ES-I3 (cell line): Measurements from ENCODE around the gene TWIST2.

Source experiments
- H3K36me3 ChIP-seq: 2 replicates; pipeline ENCODE4 v1.6.1; 2013; ENCODE audit warnings: mild to moderate bottlenecking, low read length, control low read depth, moderate library complexity; ENCODE audit not compliant: insufficient read depth
- H3K4me1 ChIP-seq: 2 replicates; pipeline ENCODE4 v1.6.1; 2013; ENCODE audit warnings: mild to moderate bottlenecking, control low read depth, low read length; ENCODE audit not compliant: insufficient read depth
- H3K9ac ChIP-seq: 2 replicates; pipeline ENCODE4 v1.6.1; 2013; ENCODE audit warnings: low read depth, mild to moderate bottlenecking, low read length, moderate library complexity
- H3K9me3 ChIP-seq: 2 replicates; pipeline ENCODE4 v1.6.1; 2013; ENCODE audit warnings: mild to moderate bottlenecking, low read length, moderate library complexity; ENCODE audit not compliant: control insufficient read depth, insufficient read depth

Gene TWIST2

GRCh38 chr2:238911376-238912227 is 63.7 kb downstream of the TWIST2 start:
- peaks cover 10% of the 10 kb centered on the region; the same call in 1 of the 2 replicates for H3K4me1 ChIP-seq
- H3K36me3 ChIP-seq: no peaks in the 10 kb centered on the region
- no peaks in the 10 kb centered on the region; the same call in 1 of the 2 replicates for H3K9me3 ChIP-seq
- H3K9ac ChIP-seq: no peak overlapping the region

GRCh38 chr2:238912228-238912915 is 64.5 kb downstream of the TWIST2 start:
- Histone ChIP-seq H3K4me1 (peaks cover 10% of the 10 kb centered on the region; the same call in 1 of the 2 replicates), H3K9ac (no peak overlapping the region), H3K9me3 (no peaks in the 10 kb centered on the region; the same call in 1 of the 2 replicates), H3K36me3 (no peaks in the 10 kb centered on the region)

- Histone ChIP-seq H3K9me3 (no peaks in the 10 kb centered on the region; the same call in 1 of the 2 replicates), H3K4me1 (peaks cover 10% of the 10 kb centered on the region; the same call in 1 of the 2 replicates), H3K9ac (no peak overlapping the region), H3K36me3 (no peaks in the 10 kb centered on the region)
These were observed 65.3 kb downstream of the TWIST2 start for GRCh38 chr2:238912916-238913875.

GRCh38 chr2:238913931-238914647 is 66.2 kb downstream of the TWIST2 start:
- Histone ChIP-seq H3K4me1 (peaks cover 9% of the 10 kb centered on the region; the same call in 1 of the 2 replicates), H3K36me3 (no peaks in the 10 kb centered on the region), H3K9ac (no peak overlapping the region), H3K9me3 (no peaks in the 10 kb centered on the region; the same call in 1 of the 2 replicates)

GRCh38 chr2:238914648-238915015 is 66.7 kb downstream of the TWIST2 start:
- H3K9ac ChIP-seq: no peak overlapping the region
- peaks cover 3% of the 10 kb centered on the region; the same call in 1 of the 2 replicates for H3K4me1 ChIP-seq
- no peaks in the 10 kb centered on the region; the same call in 1 of the 2 replicates for H3K9me3 ChIP-seq
- H3K36me3 ChIP-seq: no peaks in the 10 kb centered on the region

DNA sequence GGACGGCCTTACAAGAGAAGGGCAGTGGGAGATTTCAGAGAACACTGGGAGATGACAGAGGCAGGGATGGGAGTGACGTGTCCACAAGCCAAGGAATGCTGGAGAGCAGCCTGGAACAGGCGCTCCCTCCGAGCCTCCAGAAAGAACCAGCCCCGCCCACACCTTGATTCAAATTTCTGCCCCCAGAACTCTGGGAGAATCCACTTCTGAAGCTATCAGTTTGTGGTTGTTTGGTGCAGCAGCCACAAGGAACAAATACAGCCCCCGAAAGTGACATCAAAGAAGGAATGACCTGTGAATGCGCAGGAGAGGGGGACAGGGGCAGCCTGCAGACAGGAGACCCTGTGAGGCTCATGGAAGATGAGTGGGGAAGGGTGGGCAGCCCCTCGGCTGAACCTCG is 67.3 kb downstream of the TWIST2 start:
- H3K36me3 ChIP-seq: no peaks in the 10 kb centered on the region
- no peaks in the 10 kb centered on the region for H3K4me1 ChIP-seq
- H3K9ac ChIP-seq: no peak overlapping the region
- H3K9me3 ChIP-seq: no peaks in the 10 kb centered on the region; the same call in 1 of the 2 replicates

- no peaks in the 10 kb centered on the region for H3K36me3 ChIP-seq
- H3K9me3 ChIP-seq: no peaks in the 10 kb centered on the region; the same call in 1 of the 2 replicates
- H3K4me1 ChIP-seq: no peaks in the 10 kb centered on the region
- H3K9ac ChIP-seq: no peak overlapping the region
These were observed 67.7 kb downstream of the TWIST2 start for GRCh38 chr2:238915596-238915995.

DNA sequence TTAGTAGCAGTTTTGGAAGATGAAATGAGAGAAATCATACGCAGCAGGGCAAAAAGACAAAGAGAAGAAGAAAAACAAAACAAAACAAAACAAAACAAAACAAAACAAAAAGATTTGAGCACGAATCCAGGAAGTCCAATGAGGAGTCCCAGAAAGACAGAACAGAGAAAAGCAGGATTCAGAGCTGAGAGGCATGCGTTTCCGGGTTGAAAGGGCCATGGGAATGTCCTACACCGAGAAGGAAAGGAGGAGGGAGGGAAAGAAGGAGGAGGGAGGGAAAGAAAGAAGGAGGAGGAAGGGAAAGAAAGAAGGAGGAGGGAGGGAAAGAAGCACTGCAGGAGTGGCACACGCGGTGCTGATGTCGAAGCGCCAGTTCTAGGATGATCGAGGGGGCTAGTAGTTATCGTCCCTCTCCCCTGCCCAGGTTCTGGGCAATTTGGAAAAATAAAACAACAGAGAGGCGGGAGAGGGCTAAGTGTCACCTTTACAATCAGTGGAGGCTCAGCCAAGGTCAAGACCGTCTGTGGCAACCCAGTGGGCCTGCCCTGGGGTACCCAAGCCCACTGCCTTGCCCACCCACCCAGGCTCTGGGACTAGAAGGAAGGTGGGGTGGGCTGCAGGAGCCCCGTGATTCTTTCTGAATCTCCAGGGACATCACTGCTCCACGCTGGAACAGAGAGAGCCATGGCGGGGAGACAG is 68.4 kb downstream of the TWIST2 start:
- H3K36me3 ChIP-seq: no peaks in the 10 kb centered on the region
- H3K4me1 ChIP-seq: no peaks in the 10 kb centered on the region
- no peak overlapping the region for H3K9ac ChIP-seq

GRCh38 chr2:238916875-238917590 is 69.1 kb downstream of the TWIST2 start:
- no peaks in the 10 kb centered on the region for H3K4me1 ChIP-seq
- H3K9me3 ChIP-seq: no peaks in the 10 kb centered on the region; the same call in 1 of the 2 replicates
- no peaks in the 10 kb centered on the region for H3K36me3 ChIP-seq
- H3K9ac ChIP-seq: no peak overlapping the region

More for the DNA sequence above, 68.4 kb downstream of the TWIST2 start:
- H3K9me3 ChIP-seq: no peaks in the 10 kb centered on the region; the same call in 1 of the 2 replicates

- Histone ChIP-seq H3K36me3 (no peaks in the 10 kb centered on the region), H3K4me1 (no peaks in the 10 kb centered on the region), H3K9ac (no peak overlapping the region), H3K9me3 (no peaks in the 10 kb centered on the region; the same call in 1 of the 2 replicates)
These were observed 71.4 kb downstream of the TWIST2 start for GRCh38 chr2:238919307-238919706.

DNA sequence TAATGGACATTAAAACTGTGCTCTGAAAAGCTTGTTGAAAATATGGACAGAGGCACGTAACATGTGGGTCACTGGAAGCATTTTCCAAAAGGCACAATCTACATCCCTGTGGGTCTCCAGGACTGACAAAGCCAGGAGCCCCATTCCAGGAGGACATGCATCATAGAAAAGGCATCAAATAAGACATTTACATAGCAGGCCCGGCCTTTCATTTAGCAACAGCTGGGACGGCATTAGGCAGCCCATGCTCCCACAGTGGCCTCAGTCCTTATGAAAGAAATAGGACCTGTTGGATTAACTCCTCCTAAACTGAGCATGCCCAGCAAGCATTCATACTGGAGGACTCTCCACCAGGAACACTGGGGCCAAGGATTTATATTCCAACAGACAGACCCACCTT is 72.2 kb downstream of the TWIST2 start:
- H3K36me3 ChIP-seq: no peaks in the 10 kb centered on the region
- no peak overlapping the region for H3K9ac ChIP-seq

DNA sequence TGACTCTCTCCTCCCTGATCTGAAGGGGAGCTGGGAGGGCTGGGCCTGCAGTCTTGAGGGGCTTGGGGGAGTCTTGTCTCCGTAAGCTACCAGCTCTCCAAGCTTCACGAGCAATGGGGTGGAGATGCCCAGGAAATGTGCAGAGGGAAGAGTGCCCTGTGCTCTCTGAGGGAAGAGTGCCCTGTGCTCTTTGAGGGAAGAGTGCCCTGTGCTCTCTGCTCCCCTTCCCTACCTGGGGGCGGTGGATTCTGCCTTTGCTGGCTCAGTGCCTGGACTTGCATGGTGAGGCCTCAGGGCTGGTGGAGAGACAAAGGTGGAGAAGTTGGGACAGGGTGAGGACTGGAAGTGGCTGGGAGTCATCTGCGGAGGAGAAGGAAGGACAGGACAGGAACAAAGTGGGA is 72.7 kb downstream of the TWIST2 start:
- Histone ChIP-seq H3K4me1 (no peaks in the 10 kb centered on the region), H3K9ac (no peak overlapping the region), H3K9me3 (no peaks in the 10 kb centered on the region)

More for the DNA sequence above, 72.2 kb downstream of the TWIST2 start:
- Histone ChIP-seq H3K4me1 (no peaks in the 10 kb centered on the region), H3K9me3 (no peaks in the 10 kb centered on the region)

More for the DNA sequence above, 72.7 kb downstream of the TWIST2 start:
- no peaks in the 10 kb centered on the region for H3K36me3 ChIP-seq
